T1000 (cell line): ENCODE measurements around the gene MYO18B.

Source experiments
- DNase-seq: peaks from one replicate; lab custom pipeline; 2025; ENCODE audit warnings: mixed read lengths; lab: John Stamatoyannopoulos, UW

MYO18B gene

GRCh38 chr22:25824828-25825423 is 82.9 kb downstream of the MYO18B start:
- no peak for DNase-seq

GRCh38 chr22:25827415-25827814 is 85.4 kb downstream of the MYO18B start:
- no peak for DNase-seq

DNA sequence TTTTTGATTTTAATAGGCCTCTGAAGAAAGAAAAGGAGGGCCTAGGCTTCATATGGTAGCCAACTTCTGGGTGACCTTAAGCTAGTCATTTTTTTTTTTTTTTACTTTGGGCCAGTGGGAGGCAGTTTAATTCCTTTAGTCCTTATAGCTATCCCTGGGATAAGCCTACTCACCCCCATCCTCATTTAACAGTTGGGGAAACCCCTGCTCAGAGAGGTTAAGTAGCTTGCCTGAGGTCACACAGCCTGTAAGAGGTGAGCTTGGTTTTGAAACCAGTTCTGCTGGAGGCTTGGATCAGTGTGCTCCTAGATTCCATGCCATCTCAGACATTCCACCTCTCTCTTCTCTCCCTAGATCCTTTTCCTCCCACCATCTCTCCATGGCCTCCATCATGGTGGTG is 86.4 kb downstream of the MYO18B start:
- no peak for DNase-seq

DNA sequence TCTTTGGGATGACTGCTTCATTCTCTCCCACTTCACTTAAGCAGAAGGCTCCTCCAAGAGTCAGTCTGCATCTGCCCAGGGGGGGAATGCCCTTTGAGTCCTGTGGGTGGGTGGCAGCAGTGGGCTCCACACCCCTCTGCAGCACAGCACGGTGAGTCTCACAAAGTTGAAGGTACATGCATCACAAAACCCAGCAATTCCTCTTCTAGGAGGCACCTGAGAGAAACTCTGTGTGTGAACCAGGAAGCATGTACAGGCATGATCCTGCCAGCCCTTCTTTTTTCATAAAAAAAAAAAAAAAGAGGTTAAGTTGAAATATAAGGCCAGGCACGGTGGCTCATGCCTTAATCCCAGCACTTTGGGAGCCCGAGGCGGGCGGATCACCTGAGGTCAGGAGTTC is 87.2 kb downstream of the MYO18B start:
- DNase-seq = no peak

GRCh38 chr22:25829808-25830777 is 88.1 kb downstream of the MYO18B start:
- DNase-seq = no peak

- no peak for DNase-seq
These were observed 91.1 kb downstream of the MYO18B start for GRCh38 chr22:25833091-25833490.

- no peak for DNase-seq
These were observed 91.7 kb downstream of the MYO18B start for GRCh38 chr22:25833676-25834075.

DNA sequence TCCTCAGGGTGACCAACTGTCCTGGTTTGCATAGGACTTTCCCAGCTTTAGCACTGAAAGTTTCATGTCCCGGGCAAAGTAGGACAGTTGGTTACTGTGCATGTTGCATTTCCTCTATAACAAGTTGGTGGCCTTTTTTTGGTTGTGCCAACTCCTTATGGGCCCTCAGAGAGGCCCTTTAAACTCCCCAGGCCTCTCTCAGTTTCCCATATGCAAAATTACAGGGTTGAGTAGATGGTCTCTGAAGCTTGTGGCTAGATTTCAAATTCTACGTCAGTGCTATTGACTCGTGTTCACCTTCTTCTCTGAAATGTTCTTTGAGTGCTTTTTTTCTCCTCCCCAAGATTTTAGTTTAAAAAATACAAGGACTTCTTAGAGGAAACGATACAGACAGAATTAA is 92.5 kb downstream of the MYO18B start:
- DNase-seq = no peak

GRCh38 chr22:25835348-25835747 is 93.4 kb downstream of the MYO18B start:
- no peak for DNase-seq

DNA sequence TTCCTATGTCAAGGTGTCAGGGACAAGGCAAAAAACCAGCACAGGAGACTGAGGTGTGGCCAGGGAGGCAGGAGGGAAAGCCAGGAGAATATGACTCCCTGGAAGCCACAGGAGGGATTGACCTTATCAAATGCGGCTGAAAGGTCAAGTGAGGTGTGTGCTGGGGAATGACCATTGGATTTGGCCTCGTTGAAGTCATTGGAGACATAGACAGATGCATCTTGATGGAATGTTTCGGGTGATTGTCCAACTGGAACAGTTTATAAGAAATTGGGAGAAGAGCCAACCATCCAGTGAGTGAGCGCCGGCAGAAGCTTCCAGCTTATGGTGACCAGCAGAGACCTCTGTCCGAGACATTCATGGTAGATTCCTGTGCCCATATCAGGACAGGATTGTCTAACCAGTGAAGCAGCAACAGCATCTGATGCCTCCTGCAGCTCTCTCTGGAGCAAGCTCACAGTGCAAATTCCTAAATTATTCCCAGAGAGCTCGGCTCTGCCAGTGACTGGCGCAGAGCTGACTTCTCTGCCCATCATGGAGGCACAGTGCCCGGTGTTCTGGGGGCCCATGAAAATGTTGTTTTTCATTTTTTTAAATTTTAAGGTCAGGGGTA is 95.4 kb downstream of the MYO18B start:
- DNase-seq = no peak

- no peak for DNase-seq
These were observed 97.2 kb downstream of the MYO18B start for GRCh38 chr22:25838960-25839741.

DNA sequence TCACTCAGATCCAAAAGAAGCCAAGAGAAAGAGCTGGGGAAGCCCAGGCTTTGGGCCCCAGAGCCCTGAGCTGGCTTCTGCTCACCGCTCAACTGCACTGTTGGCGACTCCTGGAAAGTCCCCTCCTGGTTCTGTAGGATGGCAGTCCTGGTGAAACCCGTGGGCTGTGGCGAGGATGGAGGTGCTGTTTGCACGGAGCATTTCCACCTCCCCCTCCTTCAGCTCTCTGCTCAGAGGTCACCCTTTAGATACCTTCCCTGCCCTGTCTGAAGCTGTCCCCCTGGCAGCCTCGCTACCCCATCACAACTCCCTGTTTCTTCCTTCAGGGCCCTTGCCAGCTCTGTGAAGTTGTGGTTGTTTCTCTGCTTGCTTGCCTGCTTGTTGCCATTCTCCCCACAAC is 97.8 kb downstream of the MYO18B start:
- DNase-seq = no peak

GRCh38 chr22:25840167-25840566 is 98.2 kb downstream of the MYO18B start:
- DNase-seq = no peak

DNA sequence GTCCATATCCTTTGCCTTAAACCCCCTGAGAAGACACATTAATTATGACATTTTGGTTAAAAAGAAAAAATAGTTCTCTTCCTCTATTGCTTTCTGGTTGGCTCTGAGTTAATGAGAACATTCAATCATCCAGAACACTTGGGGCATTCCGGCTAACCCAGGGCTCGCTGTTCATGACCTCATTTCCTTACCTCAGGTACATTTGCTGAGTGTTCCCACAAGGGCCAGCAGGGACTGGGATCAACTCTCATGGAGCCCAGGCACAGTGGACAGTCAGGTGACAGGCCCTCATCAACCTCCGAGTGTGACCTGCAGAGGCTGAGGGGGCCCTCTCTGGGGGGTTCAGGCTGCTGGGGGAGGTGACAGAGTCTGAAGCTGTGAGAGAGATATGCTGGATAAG is 98.9 kb downstream of the MYO18B start:
- DNase-seq = no peak

DNA sequence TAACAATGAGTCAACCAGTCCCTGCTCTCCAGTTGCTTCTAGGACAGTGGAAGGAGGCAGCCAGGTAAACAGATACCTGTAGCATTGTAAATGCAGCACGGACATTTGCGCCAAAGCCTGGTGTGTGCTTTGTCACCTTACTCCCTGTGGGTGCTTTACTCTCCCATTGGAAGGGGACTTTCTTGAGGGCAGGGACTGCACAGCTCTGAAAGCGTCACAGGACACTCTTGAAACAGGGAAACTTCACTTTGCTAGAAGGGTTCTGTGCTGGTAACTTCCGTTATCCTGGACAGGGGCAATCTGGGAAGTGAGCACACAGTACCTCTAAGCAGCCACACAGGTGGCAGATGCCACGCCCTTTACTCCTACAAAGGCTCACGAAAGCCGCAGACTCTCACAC is 99.8 kb downstream of the MYO18B start:
- DNase-seq = no peak

DNA sequence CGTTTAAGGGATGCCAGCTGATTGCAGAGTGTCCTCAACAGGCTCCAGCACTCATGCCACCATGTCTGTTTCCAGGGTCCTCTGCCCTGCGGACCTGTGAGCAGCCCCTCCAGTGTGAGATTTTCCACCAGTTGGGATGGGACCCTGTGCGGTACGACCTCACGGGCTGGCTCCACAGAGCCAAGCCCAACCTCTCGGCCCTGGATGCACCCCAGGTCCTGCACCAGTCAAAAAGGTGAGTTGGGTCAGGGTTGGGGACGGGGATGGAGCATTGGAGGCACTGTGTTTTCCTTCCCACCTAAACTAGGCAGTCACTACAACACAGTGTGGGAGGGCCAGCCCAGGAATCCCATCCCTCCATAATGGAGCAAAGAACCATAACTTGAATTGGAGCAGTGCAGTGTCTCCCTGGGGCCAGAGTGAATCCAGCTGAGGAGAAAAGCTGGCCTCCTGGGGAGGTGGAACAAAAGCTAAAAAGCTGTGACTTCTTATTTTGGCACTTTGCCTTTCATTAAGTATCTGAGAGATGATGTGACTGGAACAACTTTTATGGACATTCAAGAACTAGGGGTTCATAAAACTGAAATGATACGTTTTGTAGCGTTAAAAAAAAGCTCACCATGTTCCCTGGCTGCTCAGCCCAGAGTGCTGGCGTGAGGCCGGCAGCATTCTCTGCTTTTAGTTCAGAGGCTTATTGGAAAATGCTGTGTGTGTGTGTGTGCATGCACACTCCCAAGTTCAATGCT is 101.8 kb downstream of the MYO18B start:
- no peak for DNase-seq

DNA sequence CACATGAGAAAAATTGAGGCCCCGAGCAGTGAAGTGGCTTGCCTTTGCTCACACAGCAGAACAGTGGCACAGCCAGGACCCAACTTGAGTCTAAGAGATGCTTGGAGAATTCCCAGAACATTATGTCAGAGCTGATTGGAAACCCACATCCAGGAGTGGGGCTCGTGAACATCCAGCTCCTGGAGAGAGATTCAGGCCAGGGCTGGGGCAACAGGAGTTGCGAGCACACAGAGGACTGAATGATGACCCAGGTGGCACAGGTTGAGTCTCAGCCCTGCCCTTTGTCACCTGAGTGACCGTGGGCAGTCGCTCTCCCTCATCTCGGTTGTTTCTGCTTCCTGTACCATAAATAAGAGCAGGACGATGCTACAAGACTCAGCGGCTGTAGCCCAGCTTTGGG is 102.6 kb downstream of the MYO18B start:
- no peak for DNase-seq

GRCh38 chr22:25845985-25846745 is 104.2 kb downstream of the MYO18B start:
- DNase-seq = no peak

- no peak for DNase-seq
These were observed 105.5 kb downstream of the MYO18B start for GRCh38 chr22:25847451-25847850.

DNA sequence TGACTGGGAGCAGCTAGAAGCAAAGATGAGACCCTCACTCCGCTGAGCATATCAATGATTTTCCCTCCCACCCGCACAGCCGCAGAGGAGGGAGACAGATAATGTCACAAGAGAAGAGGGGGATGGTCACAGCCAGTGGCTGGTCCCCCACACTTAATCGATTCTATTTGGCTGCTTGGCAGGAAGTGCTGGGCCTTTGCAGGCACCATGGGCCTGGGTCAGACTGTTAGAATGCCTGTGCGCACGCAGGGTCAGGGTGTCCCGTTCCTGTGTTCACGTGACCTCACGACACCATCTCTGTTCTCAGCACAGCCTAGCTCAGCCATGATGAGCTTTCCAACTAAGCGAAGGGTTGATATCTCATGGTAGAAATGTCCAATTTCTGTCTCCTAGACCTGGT is 107.0 kb downstream of the MYO18B start:
- DNase-seq = no peak

GRCh38 chr22:25849522-25849921 is 107.5 kb downstream of the MYO18B start:
- no peak for DNase-seq
